GM19328 (cell line): Measurements from ENCODE around the gene KANK2.
"Not testable (repeated sequence)": the region's sequence is repeated elsewhere in the genome, so short reads cannot be mapped to it uniquely, and the experiment has no call there.

Source experiments
- ATAC-seq: cut with Tn5 transposase; IDR thresholded peaks from one replicate; pipeline ENCODE4 v1.9.1; 2021; ENCODE audit warnings: mild to moderate bottlenecking, moderate library complexity; ENCODE audit not compliant: unreplicated experiment

The KANK2 gene

DNA sequence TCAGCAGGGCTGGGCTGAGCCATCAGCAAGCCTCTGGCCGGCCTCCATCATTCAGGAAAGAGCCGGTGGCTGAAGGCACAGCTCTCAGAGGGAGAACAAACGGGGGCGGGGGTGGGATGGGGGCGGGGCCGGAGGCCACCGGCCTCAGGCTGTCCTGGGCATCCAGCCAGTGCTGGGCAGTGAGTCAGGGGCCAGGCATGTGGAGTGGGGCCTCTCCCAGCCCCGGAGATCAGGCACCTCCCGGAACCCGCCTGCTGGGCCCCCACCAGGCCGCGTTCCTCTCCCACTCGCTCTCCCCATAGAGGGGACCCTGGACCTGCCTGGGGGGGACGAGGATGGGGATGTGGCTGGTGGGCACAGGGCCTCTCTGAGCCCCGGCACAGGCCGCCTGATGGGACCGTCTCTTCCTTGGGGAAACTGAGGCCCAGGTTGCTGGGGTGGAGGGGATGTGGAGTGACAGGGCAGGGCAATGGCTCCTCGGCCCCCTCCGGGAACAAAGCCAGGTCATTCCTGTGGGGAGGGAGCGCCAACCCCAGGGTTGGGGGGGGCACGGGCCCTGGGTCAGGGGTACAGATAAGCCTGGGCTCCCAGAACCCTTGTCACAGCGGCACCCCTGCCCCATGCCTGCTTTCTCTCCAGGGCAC is 54.7 kb downstream of the KANK2 start:
- no peak for ATAC-seq

DNA sequence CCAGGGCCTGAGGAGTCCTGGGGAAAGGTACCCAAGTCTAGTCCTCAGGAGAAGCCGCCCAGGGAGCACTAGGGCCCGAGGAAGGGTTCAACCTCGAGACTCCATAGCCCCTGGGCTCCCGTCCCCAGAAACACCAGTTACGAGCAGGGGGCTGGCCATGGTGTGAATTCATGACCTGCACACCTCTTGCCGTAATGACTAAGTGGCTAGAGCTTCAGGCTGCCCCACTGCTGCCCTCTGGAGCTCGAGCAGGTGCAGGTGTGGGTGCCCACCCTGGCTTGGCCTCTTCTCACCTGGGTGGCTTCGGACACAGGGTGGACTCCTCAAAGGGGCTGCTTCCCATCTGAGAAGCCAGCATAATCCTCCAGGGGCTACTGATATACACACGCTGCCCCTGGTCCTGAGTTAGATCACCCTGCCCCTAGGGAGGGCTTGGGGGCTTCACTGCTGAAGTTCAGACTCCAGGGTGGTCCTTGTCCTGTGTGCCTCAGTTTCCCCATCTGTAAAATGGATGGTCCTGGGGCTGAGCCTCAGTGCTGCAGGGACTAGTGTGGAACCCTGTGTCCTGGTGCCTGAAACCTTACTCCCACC is 55.3 kb downstream of the KANK2 start:
- ATAC-seq = no peak

DNA sequence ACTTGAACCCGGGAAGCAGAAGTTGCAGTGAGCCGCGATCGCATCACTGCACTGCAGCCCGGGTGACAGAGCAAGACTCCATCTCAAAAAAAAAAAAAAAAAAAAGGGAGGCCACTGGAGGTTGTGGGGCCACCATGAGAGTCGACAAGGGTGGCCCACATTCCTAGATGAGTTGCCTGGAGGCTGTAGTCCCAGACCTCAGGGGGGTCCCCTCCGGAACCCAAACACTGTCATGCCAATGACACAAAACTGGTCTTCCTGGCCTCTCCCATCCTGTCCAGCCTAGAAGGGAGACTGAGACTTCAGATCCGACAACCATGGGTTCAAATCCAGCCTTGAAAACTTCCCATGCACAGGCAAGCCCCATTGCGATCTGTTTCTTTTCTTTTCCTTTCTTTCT is 56.4 kb downstream of the KANK2 start:
- ATAC-seq = no peak

DNA sequence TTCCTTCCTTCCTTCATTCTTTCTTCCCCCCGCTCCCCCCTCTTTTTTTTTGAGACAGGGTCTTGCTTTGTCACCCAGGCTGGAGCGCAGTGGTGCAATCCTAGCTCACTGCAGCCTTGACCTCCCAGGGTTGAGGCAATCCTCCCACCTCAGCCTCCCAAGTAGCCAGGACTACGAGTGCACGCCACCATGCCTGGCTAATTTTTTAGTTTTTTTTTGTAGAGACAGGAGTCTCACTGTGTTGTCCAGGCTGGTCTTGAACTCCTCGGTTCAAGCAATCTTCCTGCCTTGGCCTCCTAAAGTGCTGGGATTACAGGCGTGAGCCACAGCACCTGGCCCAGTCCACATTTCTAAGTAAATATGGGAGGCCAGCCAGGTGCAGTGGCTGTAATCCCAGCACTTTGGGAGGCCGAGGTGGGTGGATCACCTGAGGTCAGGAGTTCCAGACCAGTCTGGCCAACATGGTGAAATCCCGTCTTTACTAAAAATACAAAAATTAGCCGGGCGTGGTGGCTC is 57.3 kb downstream of the KANK2 start:
- not testable (repeated sequence) for ATAC-seq

DNA sequence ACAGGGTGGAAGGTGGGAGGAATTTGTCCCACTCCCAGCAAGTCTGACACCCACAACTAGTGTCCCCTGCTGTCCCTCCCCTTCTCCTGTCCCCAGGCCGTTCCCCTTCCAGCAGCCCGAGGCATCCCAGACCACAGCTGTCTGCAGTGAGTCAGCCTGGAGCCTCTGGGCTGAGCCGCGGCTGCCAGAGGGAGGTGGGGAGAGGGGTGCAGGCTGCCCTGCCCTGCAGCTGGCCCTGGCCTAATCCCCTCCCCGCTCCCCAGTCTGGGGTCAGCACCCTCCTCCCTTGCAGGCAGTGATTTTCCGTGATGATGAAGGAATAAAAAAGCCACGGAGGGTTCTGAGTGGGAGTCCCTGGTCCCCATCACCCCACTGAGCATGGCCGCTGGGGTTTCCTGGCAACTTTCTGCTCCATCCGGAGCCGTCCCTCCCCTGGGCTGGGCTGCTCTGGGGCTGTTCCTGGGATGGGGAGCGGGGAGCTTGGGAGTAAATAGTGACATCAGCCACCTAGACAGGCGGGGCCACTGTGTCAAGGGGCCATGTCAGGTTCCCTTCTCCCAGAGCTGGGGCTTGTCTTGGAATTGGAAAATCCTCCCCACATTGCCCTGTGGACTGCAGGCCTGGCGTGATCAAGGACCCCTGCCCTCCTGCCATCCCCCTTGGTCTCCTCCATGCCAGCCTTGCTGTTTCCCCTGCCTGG is 58.6 kb downstream of the KANK2 start:
- no peak for ATAC-seq

DNA sequence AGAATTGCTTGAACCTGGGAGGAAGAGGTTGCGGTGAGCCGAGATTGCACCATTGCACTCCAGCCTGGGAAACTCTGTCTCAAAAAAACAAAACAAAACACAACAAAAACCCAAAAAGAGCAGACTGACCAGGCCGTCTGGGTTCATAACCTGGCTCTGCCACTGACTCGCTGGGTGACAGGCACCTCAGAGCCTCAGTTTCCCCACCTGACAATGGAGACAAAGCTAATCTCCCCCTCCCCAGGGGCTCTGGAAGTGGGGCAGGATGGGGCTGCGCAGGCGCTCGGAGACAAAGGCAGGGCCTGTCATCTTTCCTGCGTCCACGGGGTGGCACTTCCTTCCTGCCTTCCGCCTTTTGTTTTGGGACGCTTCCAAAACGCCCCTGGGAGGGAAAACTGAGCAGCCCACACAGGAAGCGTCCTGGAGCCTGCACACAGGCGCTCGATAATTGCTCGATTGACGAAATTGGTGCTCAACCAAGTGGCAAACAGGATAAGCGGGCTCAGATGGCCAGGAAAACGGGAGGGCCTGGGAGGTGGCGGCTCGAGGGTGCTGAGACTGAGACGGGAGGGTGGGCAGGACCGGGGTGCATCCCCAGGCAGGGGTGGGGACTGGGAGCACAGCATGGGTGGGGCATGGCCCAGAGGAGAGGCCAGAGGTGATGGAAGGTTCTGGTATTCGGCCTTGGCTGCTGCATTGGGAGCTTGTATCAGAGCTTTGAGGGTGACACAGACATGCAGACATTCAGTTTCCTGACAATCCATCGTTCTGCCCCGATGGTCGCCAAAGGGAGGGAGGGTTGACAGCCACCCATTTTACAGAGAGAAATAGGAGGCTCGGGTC is 59.6 kb downstream of the KANK2 start:
- ATAC-seq = no peak

DNA sequence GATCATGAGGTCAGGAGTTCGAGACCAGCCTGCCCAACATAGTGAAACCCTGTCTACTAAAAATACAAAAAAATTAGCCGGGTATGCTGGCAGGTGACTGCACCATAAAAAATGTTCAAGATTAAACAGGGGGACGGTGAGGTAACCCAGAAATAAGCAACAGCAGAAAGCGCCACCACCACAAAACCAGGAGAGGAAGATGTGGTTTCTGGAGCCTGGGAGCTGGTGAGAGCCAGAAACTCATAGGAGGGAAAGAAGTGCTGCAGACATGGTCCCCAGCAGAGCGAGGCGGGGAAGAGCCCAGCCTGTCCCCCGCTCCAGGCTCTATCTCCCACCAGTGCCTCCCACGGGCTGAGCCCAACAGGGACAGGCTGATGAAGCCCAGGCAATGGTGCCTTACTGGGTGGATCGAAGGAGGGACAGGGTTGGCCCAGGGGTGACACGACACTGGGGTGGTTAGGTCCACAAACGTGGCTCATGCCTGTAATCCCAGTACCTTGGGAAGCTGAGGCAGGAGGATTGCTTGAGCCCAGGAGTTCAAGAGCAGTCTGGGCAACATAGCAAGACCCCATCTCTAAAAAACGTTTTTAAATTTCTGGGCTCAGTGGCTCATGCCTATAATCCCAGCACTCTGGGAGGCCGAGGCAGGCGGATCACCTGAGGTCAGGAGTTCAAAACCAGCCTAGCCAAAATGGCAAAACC is 60.8 kb downstream of the KANK2 start:
- ATAC-seq = no peak

DNA sequence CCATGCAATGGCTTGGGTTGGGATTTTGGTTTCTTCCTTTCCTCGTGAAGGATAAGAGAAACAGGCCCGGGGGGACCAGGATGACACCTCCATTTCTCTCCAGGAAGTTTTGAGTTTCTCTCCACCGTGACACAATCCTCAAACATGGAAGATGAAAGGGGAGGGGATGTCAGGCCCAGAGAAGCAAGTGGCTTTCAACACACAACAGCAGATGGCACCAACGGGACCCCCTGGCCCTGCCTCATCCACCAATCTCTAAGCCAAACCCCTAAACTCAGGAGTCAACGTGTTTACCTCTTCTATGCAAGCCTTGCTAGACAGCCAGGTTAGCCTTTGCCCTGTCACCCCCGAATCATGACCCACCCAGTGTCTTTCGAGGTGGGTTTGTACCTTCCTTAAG is 65.9 kb downstream of the KANK2 start:
- ATAC-seq = no peak

DNA sequence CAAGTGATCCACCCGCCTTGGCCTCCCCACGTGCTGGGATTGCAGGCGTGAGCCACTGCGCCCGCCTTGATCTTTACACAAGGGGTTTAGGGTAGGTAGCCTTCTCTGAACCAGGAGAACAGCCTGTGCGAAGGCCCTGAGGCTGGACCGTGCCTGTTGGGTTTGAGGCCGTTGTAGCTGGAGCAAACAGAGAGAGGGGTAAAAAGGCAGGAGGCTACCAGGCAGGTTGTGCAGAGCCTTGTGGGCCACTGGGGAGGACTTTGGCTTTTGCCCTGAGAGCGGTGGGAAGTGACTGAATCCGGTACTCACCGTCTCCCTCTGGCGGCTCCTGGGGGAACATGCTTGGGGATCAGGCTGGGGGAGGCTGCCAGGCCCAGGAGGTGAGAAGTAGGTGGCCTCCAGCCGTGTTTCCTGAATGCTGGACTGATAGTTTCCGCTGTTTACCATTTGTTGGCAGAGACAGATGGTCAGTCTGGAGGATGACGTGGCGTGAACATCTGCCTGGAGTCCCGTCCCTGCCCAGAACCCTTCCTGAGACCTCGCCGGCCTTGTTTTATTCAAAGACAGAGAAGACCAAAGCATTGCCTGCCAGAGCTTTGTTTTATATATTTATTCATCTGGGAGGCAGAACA is 66.4 kb downstream of the KANK2 start:
- no peak for ATAC-seq

DNA sequence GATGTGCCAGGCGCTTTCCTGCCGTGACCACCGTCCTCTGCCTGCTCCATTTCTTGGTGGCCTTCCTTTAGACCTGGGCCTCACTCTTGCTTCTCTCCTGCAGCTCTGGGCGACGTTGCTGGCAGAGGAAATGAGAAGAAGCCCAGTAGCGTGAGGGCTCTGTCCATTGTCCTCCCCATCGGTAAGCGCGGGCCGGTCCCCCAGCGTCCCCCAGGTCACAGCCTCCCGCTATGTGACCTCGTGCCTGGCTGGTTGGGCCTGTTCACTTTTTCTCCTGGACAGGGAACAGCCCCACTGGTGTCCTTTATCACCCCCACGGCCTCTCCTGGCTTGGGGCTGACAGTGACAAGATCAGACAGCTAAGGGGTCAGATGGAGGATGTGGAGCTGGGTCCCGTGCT is 69.4 kb downstream of the KANK2 start:
- ATAC-seq = no peak

DNA sequence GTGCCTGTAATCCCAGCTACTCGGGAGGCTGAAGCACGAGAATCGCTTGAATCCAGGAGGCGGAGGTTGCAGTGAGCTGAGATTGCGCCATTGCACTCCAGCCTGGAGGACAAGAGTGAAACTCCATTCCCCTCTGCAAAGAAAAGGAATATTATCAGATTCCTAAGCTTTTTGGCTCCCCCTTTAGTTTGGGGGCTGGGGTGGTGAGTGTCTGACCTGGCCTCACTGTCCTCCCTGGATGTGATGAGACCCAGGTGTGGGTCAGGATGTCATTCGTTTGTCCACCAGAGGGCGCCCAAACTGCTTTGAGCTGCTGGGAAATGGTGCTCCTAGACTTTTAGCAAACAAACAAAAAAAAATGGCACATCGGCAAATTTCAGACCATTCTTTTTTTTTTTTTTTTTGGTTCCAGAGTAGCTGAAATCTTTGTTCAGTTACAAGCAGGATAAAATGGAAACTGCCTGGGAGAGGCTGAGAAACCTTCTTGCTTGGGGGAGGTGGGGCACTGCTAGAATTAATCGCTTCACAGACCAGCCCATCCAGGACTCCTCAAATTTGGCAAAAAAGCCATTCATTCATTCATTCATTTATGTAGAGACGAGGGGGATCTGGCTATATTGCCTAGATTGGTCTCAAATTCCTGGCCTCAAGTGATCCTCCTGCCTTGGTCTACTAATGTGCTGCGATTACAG is 71.2 kb downstream of the KANK2 start:
- ATAC-seq = no peak

DNA sequence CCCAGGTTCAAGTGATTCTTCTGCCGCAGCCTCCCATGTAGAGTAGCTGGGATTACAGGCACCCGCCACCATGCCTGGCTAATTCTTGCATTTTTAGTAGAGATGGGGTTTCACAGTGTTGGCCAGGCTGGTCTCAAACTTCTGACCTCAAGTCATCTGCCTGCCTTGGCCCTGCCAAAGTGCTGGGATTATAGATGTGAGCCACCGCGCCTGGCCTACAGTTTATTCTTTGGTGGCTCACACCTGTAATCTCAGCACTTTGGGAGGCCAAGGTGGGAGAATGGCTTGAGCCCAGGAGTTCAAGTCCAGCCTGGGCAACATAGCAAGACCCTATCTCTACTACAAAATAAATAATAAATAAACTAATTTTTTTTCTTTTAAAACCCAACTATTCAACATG is 73.2 kb downstream of the KANK2 start:
- ATAC-seq = not testable (repeated sequence)

DNA sequence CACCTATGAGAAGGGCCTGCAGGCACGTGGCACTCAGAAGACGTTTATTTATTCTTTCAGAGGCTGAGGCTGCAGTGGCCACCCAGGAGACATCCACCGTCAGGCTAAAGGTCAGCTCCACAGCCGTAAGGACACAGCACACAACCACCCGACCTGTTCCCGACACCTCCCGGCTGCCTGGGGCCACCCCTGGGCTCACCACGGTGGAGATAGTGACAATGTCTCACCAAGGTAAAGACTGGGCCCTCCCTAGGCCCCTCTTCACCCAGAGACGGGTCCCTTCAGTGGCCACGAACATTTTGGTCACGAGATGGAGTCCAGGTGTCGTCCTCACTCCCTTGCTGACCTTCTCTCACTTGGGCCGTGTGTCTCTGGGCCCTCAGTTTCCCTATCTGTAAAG is 74.2 kb downstream of the KANK2 start:
- no peak for ATAC-seq

DNA sequence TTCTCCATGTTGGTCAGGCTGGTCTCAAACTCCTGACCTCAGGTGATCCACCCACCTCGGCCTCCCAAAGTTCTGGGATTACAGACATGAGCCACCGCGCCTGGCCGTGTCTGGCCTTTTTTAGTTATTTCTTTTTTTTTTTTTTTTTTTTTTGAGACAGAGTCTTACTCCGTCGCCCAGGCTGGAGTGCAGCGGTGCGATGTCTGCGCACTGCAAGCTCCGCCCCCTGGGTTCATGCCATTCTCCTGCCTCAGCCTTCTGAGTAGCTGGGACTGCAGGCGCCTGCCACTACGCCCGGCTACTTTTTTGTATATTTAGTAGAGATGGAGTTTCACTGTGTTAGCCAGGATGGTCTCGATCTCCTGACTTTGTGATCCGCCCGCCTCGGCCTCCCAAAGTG is 75.4 kb downstream of the KANK2 start:
- not testable (repeated sequence) for ATAC-seq

DNA sequence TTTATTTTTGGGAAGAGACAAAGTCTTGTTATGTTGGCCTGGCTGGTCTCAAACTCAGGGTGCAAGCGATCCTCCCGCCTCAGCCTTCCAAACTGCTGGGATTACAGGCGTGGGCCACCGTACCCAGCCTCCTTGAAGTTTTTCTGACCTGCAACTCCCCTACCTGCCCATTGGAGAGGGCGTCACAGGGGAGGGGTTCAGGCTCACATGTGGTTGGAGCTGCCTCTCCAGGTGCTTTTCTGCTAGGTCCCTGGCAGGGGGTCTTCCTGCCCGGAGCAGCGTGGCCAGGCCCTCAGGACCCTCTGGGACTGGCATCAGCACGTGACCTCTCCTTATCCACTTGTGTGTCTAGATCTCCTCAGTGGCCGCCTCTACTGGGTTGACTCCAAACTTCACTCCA is 80.8 kb downstream of the KANK2 start:
- no peak for ATAC-seq

DNA sequence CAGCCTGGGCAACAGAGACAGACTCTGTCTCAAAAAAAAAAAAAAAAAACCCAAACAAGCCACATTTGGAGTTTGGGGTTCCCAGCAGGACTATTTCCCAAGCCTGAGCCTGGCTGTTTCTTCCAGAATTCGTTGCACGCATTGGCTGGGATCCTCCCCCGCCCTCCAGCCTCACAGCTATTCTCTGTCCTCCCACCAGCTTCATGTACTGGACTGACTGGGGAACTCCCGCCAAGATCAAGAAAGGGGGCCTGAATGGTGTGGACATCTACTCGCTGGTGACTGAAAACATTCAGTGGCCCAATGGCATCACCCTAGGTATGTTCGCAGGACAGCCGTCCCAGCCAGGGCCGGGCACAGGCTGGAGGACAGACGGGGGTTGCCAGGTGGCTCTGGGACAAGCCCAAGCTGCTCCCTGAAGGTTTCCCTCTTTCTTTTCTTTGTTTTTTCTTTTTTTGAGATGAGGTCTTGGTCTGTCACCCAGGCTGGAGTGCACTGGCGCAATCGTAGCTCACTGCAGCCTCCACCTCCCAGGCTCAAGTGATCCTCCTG is 81.4 kb downstream of the KANK2 start:
- ATAC-seq = no peak

DNA sequence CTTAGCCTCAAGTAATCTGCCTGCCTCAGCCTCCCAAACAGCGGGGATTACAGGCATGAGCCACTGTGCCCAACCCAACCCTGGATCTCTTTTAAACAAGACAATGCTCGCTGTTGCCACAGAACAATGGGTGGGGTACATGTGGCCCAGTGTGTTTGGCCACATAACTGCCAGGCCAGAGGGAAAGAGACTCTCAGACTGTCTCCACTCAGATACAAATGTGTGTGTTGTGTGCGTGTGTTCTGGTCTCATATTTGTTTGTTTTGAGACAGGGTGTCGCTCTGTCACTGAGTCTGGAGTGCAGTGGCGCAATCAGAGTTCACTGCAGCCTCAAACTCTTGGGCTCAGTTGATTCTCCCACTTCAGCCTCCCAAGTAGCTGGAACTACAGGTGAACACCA is 82.3 kb downstream of the KANK2 start:
- ATAC-seq = no peak
